Memory B cell (primary cell): ENCODE measurements around the gene ARL1.

ENCODE experiments used
- ATAC-seq: fragments of 150-1000 bp; cut with Tn5 transposase; 2 replicates; pipeline ENCODE4 v1.10.0; 2021; ENCODE audit warnings: low read depth, mild to moderate bottlenecking, moderate library complexity
- DNase-seq, 2 donors: peaks; one replicate each; pipeline ENCODE4 v3.0.0; 2022; ENCODE audit warnings: low spot score in 2 of 2
- H3K27ac Mint-ChIP-seq: one replicate; pipeline ENCODE4 v1.8.0; 2022; ENCODE audit warnings: mild to moderate bottlenecking, moderate library complexity, mixed read lengths
- H3K27me3 Mint-ChIP-seq: one replicate; pipeline ENCODE4 v1.8.0; 2022; ENCODE audit warnings: mixed read lengths
- H3K36me3 Mint-ChIP-seq: one replicate; pipeline ENCODE4 v1.8.0; 2022; ENCODE audit warnings: mild to moderate bottlenecking, mixed read lengths
- H3K4me1 Mint-ChIP-seq: one replicate; pipeline ENCODE4 v1.8.0; 2022; ENCODE audit warnings: mixed read lengths
- H3K4me3 Mint-ChIP-seq: one replicate; pipeline ENCODE4 v1.8.0; 2022; ENCODE audit warnings: mild to moderate bottlenecking, moderate library complexity, mixed read lengths
- H3K9me3 Mint-ChIP-seq: one replicate; pipeline ENCODE4 v1.8.0; 2022; ENCODE audit warnings: mixed read lengths

ARL1 gene

GRCh38 chr12:101375573-101375972 is 32.0 kb downstream of the ARL1 start:
- ATAC-seq (no peak), DNase-seq (no peak)
- H3K36me3 Mint-ChIP-seq, result peaks cover 39% of the 10 kb centered on the region
- H3K9me3 Mint-ChIP-seq, result no peaks in the 10 kb centered on the region
- no peak overlapping the region for H3K4me3 Mint-ChIP-seq
- H3K4me1 Mint-ChIP-seq, result peaks cover 2% of the 10 kb centered on the region
- no peaks in the 10 kb centered on the region for H3K27me3 Mint-ChIP-seq
- peak overlapping the region; percentile 79 for H3K27ac Mint-ChIP-seq

- H3K9me3 Mint-ChIP-seq, result no peaks in the 10 kb centered on the region
- no peaks in the 10 kb centered on the region for H3K27me3 Mint-ChIP-seq
- H3K4me1 Mint-ChIP-seq, result peaks cover 2% of the 10 kb centered on the region
- H3K27ac Mint-ChIP-seq, result no peak overlapping the region
- H3K36me3 Mint-ChIP-seq, result peaks cover 38% of the 10 kb centered on the region
- no peak overlapping the region for H3K4me3 Mint-ChIP-seq
- ATAC-seq (no peak), DNase-seq (no peak)
Measured at GRCh38 chr12:101372431-101372830, 35.1 kb downstream of the ARL1 start.

- H3K27ac Mint-ChIP-seq, result no peak overlapping the region
- DNase-seq (no peak), ATAC-seq (no peak)
- peaks cover 42% of the 10 kb centered on the region for H3K36me3 Mint-ChIP-seq
- no peaks in the 10 kb centered on the region for H3K27me3 Mint-ChIP-seq
- H3K4me1 Mint-ChIP-seq, result no peaks in the 10 kb centered on the region
- H3K9me3 Mint-ChIP-seq, result no peaks in the 10 kb centered on the region
- H3K4me3 Mint-ChIP-seq, result no peak overlapping the region
Measured at GRCh38 chr12:101368016-101368415, 39.6 kb downstream of the ARL1 start.

GRCh38 chr12:101361455-101361854 is 46.1 kb downstream of the ARL1 start:
- H3K27ac Mint-ChIP-seq, result no peak overlapping the region
- ATAC-seq (no peak), DNase-seq (no peak)
- H3K27me3 Mint-ChIP-seq, result no peaks in the 10 kb centered on the region
- no peaks in the 10 kb centered on the region for H3K4me1 Mint-ChIP-seq
- H3K36me3 Mint-ChIP-seq, result peaks cover 38% of the 10 kb centered on the region
- no peak overlapping the region for H3K4me3 Mint-ChIP-seq
- no peaks in the 10 kb centered on the region for H3K9me3 Mint-ChIP-seq

- Mint-ChIP-seq H3K9me3 (no peaks in the 10 kb centered on the region), H3K27ac (no peak overlapping the region), H3K27me3 (no peaks in the 10 kb centered on the region), H3K4me1 (no peaks in the 10 kb centered on the region), H3K4me3 (no peak overlapping the region), H3K36me3 (peaks cover 35% of the 10 kb centered on the region)
- ATAC-seq, result no peak
- no peak for DNase-seq
Measured at GRCh38 chr12:101356794-101357193, 50.8 kb downstream of the ARL1 start.

- peaks cover 7% of the 10 kb centered on the region for H3K9me3 Mint-ChIP-seq
- H3K4me3 Mint-ChIP-seq, result no peak overlapping the region
- peaks cover 37% of the 10 kb centered on the region for H3K36me3 Mint-ChIP-seq
- H3K4me1 Mint-ChIP-seq, result no peaks in the 10 kb centered on the region
- DNase-seq (no peak), ATAC-seq (no peak)
- no peaks in the 10 kb centered on the region for H3K27me3 Mint-ChIP-seq
- no peak overlapping the region for H3K27ac Mint-ChIP-seq
Measured at GRCh38 chr12:101351682-101352081, 55.9 kb downstream of the ARL1 start.

- peaks cover 41% of the 10 kb centered on the region for H3K36me3 Mint-ChIP-seq
- DNase-seq (no peak), ATAC-seq (no peak)
- peaks cover 3% of the 10 kb centered on the region for H3K9me3 Mint-ChIP-seq
- H3K27me3 Mint-ChIP-seq, result no peaks in the 10 kb centered on the region
- H3K4me3 Mint-ChIP-seq, result no peak overlapping the region
- H3K27ac Mint-ChIP-seq, result no peak overlapping the region
- H3K4me1 Mint-ChIP-seq, result peaks cover 6% of the 10 kb centered on the region
Measured at GRCh38 chr12:101343893-101344292, 63.7 kb downstream of the ARL1 start.
